OCI-LY3 (cell line): ENCODE measurements around the gene CYB5D1.

Source experiments
- EZH2phosphoT487 ChIP-seq: fragments of 200-600 bp; shearing (Covaris generic); IDR thresholded peaks from 2 replicates; pipeline ENCODE4 v1.6.1; 2018; ENCODE audit warnings: antibody characterized with exemption, mixed run types, low read depth
- TF ChIP-seq, protein P1 (sequence below): fragments of 200-600, 300-600 bp; sonication (generic); IDR thresholded peaks from 2 replicates; pipeline ENCODE4 v1.5.1; 2014; ENCODE audit warnings: antibody characterized with exemption, low read length, low read depth

DNA sequence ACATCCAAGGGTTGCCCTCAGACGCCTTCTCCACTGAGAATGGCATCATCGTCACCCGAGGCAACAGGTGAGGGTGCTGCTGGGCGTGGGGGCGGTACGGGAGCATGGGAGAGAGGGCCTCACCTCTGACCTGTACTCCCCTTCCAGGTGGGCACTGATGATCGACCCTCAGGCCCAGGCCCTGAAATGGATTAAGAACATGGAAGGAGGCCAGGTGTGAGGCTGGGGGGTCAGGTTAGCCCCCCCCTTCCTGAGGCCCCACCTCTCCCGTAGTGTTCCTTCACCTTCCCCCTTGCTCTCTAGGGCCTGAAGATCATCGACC lies 40.2 kb upstream of the CYB5D1 start:
- TF ChIP-seq, protein P1, sequence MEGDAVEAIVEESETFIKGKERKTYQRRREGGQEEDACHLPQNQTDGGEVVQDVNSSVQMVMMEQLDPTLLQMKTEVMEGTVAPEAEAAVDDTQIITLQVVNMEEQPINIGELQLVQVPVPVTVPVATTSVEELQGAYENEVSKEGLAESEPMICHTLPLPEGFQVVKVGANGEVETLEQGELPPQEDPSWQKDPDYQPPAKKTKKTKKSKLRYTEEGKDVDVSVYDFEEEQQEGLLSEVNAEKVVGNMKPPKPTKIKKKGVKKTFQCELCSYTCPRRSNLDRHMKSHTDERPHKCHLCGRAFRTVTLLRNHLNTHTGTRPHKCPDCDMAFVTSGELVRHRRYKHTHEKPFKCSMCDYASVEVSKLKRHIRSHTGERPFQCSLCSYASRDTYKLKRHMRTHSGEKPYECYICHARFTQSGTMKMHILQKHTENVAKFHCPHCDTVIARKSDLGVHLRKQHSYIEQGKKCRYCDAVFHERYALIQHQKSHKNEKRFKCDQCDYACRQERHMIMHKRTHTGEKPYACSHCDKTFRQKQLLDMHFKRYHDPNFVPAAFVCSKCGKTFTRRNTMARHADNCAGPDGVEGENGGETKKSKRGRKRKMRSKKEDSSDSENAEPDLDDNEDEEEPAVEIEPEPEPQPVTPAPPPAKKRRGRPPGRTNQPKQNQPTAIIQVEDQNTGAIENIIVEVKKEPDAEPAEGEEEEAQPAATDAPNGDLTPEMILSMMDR: no peak
- TF ChIP-seq EZH2phosphoT487: no peak
